T-helper 9 cell (primary cell): ENCODE results near the gene PAOX.

Experiments
- DNase-seq: peaks from one replicate; pipeline ENCODE4 v3.0.0-alpha.2; 2020

PAOX gene

DNA sequence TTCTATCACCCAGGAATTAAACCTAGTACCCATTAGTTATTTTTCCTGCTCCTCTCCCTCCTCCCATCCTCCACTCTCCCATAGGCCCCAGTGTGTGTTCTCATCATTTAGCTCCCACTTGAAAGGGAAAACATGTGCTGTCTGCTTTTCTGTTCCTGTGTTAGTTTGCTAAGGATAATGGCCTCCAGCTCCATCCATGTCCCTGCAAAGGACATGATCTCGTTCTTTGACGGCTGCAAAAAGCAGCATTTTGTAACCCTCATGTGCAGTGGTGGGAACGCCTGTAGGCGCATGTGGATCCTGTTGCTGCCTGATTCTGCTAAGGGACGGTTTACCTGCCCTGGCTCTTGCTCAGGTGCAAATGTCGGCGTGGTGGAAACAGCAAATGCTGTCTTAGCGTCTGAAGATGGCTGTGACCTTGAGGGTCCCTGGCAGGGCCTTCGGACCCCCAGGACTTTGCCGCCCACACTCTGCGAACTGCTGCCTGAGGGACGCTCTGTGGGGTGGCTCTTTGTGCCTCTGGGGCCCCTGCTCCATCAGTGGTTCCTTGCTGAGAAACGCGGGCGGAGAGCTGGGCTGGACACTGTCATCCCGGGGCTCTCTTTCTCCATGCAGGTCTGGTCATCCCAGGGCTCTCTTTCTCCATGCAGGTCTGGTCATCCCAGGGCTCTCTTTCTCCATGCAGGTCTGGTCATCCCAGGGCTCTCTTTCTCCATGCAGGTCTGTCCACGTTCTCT lies 9.3 kb downstream of the PAOX start:
- no peak for DNase-seq

DNA sequence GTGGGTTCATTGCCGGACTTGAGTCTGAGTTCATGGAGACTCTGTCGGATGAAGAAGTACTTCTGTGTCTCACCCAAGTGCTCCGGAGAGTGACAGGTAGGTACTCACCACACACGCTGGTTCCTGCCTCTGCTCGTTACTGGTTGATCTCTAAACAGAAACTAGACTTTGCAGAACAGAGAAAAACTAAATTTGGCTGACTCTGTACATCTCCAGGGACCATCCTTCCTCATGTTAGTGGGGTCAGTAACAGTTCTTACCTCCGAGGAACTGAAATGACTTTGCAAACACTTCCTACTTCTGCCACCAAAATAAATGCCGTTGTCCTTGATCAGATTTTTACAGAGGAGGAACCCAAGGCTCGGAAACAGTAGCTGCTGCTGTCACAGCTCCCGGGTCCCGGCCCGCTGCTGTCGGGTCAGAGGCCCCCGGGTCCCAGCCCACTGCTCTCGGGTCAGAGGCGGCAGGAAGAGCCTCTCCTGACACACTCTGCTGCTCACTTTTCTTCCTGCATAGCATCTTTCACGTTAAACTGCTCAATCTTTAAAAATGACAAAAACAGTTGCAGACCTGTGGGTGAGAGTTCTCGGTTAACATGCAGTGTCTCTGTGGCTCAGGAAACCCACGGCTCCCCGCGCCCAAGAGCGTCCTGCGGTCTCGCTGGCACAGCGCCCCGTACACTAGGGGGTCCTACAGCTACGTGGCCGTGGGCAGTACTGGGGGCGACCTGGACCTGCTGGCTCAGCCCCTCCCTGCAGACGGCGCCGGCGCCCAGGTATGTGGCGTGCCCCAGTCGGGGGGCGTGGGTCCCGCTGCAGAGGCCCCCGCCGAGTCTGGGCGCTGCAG lies 10.1 kb downstream of the PAOX start:
- DNase-seq, result no peak

DNA sequence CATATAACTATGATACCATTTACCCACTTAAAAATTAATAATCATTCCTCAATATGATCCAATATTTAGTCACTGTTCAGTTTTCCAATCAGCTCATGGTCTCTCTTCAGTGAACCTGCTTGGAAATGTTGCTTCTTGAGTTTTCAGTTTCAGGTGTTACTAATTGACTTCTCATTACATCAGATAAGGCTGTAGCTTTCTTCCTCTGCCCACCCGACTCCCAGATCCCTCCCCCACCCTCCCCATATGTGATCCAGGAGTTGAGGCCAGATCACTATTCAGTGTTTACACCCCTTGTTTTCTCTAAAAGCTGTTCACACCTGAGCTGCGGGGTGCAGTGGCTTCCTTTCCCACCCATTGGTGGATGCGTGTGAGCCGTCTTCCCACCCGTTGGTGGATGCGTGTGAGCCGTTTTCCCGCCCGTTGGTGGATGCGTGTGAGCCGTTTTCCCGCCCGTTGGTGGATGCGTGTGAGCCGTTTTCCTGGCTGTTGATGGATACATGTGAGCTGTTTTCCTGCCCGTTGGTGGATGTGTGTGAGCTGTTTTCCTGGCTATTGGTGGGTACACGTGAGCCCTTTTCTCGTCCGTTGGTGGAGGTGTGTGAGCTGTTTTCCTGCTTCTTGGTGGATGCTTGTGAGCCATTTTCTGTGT lies 11.7 kb downstream of the PAOX start:
- no peak for DNase-seq

DNA sequence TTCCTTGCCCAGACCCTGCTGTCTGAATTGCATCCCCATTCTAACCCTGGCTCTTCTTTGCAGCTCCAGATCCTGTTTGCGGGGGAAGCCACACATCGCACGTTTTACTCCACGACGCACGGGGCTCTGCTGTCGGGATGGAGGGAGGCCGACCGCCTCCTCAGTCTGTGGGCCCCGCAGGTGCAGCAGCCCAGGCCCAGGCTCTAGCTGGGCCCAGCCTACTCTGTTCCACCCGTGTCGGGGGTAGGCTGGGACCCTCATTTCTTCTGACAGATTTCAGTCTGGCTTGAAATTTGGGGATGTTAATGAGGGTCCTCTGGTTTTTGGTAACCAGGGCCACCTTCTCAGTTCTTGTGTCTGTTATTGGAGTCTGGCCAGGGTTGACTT lies 12.2 kb downstream of the PAOX start:
- DNase-seq, result no peak

DNA sequence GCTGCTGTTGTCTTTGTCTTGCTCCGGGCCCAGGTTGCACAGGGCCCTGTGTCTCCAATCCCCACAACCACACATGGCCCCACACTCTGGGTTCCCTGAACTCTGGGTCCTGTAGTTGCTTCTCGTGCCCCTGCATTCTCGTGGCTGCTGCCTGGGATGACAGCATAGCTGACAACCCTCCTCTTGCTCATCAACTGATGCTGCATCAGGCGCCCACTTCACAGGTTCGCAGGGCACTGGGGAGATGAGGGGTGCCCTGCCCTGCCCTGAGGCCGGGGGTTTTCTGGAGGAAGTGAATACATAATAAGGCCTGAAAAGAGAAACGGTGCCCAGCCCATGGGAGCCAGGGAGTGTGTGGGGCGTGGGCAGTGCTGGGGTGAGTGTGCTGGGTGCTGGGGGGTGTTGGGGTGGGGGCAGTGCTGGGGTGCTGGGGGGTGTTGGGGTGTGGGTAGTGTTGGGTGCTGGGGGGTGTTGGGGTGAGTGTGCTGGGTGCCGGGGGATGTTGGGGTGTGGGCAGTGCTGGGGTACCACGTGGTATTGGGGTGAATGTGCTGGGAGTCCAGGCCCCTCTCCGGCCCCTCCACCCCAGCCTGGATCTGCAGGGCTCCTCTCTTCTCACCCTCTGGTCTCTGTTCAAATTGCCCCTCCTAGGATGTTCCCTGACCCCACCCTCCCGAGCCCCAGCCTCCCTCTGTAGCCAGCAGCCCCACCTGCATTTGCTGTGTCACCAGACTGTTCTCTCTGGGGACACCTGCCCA lies 12.9 kb downstream of the PAOX start:
- no peak for DNase-seq

DNA sequence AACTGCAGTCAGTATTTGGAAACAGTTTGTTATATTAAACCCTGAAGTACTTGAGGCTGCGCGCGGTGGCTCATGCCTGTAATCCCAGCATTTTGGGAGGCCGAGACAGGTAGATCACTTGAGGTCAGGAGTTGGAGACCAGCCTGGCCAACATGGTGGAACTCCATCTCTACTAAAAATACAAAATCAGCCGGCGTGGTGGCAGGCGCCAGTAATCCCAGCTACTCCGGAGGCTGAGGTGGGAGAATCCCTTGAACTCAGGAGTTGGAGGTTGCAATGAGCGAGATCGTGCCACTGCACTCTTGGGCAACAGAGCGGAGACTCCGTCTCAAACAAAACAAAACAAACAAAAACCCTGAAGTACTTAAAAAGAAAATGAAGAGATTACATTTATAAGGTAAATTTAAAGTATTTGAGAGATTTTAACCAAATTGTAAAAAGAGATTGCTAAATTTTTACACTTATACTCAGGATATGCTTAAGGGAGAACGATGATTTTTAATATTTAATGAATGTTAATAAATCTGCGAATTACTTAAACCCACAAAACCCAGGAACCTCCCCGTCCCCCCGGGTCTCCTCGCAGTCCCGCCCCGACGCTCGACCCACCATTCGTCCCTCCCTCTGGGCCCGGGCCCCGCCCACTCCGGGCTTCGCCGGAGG lies 14.5 kb downstream of the PAOX start:
- no peak for DNase-seq

DNA sequence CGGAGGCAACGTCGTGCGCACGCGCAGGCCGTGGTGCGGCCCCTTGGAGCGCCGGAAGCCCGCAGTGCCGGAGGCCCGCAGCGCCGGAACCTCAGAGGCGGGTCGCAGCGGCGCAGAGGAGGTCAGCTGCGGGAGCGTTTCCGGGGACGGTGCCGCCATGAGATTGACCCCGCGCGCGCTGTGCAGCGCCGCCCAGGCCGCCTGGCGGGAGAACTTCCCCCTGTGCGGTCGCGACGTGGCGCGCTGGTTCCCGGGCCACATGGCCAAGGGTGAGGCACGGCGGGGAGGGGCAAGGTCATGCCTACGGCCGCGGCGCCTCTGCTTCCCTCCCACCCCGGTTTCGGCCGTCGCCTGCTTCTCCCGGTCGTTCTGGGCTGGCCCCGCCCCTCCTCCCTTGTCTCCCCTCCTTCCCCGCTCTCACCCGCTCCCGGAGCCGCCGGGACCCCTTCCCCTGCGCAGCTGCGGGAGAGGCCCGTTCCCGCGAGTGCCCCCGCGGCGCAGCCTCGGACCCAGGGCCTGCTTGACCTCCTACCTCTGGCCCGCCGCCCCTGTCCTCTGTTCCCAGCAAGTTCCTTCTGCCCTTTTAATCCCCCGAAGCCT lies 15.1 kb downstream of the PAOX start, which contains the start of gene MTG1:
MTG1 (plus strand) TSS at position 94 of the 600 bp plus-strand sequence; CDS start at position 158, 64 bp downstream.
- DNase-seq, result peak; percentile 91

DNA sequence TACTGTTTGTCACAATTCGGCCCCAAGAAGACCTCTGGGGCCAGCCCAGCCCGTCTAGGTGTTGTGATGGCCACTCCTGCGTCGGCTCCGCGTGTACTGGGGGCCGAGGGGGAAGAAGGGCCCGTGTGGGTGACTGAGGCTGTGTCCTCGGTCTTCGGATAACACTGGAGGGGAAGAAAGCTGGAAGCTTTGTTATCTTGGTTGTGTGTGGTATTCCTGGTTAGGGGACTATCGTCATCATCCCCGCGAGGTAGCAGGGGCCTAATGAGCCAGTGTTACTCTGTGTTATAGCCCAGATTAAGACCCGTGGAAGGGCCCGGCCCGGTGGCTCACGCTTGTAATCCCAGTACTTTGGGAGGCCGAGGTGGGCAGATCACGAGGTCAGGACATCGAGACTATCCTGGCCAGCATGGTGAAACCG lies 15.7 kb downstream of the PAOX start:
- no peak for DNase-seq

DNA sequence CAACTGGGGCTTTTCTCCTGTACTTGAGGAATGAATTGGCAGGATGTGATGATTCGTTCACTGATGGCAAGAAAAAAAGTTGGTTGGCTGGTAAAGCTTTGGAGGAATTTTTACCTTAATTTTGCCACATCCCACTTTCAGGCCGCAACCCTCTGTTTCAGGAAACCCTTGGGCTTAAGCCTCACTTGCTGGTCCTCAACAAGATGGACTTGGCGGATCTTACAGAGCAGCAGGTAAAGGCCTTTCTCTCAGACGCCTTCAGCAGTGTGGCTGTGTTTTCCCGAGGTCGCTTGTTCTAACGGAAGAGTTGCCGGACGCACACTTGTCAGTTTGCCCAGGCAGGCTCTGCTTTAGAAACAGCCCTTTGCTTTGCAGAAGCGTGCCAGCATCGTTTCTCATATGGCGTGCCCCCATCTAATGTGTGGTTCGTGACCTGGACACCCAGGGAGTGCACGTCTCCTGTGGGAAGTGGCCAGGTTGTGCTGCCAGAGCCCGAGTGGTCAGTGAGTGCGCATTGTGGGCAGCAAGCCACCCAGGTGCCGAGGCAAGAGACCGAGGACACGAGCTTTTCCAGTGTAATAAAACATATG lies 17.1 kb downstream of the PAOX start:
- DNase-seq, result no peak

DNA sequence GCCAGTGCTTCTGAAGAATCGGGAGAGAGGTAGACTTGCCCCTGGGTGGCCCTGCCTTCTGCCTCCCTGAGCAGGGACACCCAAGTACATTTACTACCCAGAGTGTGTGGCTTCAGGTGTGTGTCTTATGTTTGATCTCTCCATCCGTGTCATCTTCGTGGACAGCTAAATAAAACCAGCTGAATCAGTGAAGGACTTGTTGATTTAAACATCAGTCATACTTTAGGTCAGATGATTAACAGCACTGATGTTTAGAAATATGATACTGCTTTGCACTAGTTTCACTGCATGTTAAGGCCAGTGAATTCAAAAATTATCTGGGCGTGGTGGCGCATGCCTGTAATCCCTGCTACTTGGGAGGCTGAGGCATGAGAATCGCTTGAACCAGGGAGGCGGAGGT lies 18.9 kb downstream of the PAOX start:
- no peak for DNase-seq

DNA sequence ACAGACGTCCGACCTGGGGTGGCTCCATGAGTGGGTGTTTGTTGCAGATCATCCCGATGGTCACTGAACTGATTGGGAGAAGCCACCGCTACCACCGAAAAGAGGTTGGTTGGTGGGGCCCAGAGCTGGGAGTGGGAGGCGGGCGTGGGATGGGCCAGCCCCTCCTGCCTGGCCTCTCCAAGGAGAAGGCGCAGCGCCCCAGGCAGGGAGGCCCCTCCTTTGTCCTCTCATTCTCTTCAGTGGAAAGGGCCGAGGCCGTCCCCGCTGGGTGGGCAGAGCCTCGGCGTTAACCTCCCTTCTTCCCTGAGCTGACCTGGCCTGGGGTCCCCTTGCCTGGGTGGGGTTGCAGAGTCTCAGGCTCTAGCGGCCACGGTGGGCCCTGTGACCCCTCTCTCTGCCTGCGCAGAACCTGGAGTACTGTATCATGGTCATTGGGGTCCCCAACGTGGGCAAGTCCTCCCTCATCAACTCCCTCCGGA lies 20.1 kb downstream of the PAOX start:
- no peak for DNase-seq

DNA sequence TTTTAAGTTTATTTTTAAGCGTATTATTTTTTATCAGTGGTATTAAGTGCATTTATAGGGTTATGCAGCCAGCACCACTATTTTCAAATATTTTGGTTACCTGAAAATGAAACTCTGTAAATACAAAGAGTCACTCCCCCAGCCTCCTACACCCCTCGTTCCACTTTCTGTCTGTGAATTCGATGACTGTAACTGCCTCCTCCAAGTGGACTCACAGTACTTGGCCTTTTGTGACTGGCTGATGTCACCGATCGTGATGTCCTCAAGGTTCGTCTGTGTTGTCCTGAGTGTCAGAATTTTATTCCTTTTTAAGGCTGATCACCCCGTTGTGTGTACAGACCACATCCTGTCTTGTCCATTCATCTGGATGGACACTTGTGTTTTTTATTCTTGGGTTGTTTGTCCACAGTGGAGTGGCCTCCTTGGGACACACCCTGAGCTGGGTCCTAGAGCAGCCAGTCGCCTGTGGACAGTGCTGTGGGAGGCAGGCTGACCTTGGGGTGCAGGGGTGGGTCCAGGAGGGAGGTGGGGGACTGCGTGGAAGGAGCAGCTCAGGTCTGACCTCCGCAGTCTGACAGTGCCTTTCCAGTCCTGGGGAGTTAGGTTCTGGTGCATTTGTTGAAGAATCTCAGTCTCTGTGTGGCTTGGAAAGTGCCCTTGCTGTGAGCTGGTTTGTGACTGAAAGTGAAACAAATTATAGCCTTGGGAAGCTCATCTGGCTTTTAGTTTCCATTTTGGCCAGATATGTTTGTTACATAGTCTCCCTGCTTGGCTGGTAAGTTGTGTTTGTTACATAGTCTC lies 21.8 kb downstream of the PAOX start:
- DNase-seq, result no peak

DNA sequence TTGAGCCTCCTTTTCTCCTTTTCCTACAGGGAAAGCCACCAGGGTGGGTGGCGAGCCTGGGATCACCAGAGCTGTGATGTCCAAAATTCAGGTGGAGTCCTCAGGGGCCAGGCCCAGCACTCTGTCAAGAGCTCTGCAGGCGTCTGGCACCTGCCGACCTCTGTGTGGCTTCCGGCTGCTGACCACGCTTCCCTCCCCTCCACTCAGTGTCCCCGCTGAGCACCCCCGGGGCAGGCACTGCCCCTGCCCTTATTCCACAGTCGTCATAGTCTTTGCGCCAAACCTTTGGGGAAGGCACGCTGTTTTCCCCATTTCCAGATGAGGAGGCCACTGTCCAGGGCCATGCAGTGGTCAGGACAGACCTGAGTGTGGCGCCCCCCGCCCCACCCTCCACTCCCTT lies 22.4 kb downstream of the PAOX start:
- DNase-seq, result no peak

DNA sequence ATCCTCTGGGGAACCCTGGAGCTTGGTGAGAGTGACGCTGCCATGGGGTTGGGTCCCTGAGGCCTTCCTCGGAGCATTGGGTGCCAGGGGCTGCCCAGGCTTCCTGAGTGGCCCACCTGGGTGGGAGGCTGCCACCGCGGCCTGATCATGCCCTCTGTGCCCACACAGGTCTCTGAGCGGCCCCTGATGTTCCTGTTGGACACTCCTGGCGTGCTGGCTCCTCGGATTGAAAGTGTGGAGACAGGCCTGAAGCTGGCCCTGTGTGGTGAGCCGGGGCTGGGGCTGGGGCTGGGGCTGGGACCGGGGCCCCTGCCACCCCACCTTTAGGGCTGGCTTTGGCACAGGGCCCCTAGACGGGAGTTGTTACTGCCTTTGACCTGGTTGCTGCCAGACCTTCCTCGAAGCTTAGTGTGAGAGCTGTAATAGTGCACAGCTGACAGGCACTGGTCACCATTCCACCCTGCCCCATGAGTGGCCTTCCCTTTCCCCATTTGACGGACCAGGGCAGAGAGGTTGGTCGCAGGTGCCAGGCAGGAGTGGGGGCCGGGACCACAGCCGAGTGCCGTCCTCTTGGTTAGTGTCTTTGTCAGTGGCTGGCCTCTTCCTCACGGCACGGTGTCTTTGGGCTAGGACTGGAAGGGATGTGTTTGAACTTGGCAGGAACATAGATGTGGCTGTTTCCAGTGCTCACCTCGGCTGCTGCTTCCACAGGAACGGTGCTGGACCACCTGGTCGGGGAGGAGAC lies 23.1 kb downstream of the PAOX start:
- DNase-seq, result no peak

DNA sequence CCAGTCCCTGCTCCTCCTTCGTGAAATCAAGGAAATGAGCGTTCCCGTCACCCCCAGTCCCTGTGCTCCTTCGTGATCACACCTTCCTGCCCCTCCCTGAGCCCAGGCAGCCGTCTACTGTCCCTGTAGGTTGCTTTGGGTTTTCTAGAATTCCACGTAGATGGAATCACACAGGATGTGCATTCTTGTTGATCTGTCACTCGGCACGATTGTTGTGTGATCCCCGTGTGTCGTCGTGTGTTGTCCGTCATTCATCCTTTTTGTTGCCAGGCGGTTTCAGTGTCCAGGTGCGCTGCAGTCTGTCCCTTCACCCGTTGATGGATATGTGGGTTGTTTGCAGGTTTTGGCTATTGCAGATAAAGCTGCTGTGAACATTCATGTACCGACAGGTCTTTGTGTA lies 24.3 kb downstream of the PAOX start:
- no peak for DNase-seq

DNA sequence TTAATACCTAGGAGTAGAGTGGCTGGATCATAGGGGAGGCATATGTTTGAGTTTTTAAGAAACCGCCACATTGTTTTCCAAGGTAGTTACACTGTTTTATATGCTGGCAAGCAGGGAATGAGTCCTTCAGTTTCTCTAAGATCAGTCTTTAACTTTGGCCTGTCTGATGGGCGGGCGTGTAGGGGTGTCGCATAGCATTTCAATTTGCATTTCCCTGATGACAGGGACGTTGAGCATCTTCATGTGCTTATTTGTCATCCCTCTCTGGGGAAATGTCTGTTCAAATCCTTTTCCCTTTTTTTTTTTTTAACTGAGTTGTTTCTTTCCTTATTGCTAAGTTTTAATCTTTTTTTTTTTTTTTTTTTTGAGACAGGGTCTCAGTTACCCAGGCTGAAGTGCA lies 24.7 kb downstream of the PAOX start:
- no peak for DNase-seq

DNA sequence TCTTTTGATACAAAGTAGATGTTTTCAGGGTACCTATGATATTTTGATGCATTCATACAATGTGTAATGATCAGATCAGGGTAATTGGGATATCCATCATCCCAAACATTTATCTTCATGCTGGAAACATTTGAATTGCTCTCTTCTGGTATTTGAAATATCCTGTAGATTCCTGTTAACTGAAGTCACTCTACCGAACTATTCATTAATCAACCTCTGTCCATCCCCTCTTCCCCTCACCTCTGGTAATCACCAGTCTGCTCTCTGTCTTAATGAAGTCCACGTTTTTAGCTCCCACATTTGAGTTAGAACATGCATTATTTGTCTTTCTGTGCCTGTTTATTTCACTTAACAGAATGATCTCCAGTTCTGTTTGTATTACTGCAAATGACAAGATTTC lies 26.2 kb downstream of the PAOX start:
- DNase-seq, result no peak

DNA sequence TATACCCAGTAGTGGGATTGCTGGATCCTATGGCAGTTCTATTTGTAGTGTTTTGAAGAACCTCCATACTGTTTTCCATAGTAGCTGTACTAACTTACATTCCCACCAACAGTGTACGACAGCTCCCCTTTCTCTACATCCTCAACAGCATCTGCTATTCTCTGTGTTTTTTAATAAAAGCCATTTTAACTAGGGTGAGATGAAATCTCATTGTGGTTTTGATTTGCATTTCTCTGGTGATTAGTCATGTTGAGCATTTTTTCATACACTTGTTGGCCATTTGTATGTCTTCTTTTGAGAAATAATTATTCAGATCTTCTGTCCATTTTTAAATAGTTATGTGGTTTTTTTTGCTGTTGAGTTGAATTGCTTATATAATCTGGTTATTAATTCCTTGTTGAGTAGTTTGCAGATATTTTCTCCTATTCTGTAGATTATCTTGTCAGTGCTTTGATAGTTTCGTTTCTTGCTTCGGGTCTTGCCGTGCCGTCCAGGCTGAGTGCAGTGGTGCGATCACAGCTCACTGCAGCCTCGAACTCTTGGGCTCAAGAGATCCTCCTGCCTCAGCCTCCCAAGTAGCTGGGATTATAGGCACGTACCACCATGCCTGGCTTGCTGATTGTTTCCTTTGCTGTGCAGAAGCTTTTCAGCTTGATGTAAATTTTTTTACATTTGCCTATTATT lies 26.9 kb downstream of the PAOX start:
- no peak for DNase-seq
